ENCODE results near the gene CD58.

Gene CD58

GRCh38 chr1:116556289-116557006 lies 14.4 kb downstream of the CD58 start:
- peak; percentile 94 for ATAC-seq
- TF ChIP-seq TCF4 (CRISPR knock-in tag; IDR thresholded peaks at IDR 0.05; ENCODE audit: borderline replicate concordance) (no peak), ZFP3 (CRISPR knock-in tag; IDR thresholded peaks at IDR 0.05) (0 out of 2 replicates have a peak, but pooled peaks have one; percentile 37)

- ATAC-seq = no peak
- no peak for TF ChIP-seq TCF4 (CRISPR knock-in tag; IDR thresholded peaks at IDR 0.05; ENCODE audit: borderline replicate concordance)
- no peak for TF ChIP-seq ZNF565 (CRISPR knock-in tag; conservative IDR thresholded peaks at IDR 0.05; ENCODE audit: low read depth)
- TF ChIP-seq ZFP30 (CRISPR knock-in tag; IDR thresholded peaks at IDR 0.05) = no peak
- TF ChIP-seq ESRRG (CRISPR knock-in tag; IDR thresholded peaks at IDR 0.05) = no peak
- TF ChIP-seq ISL1 (CRISPR knock-in tag; IDR thresholded peaks at IDR 0.05) = no peak
- no peak for TF ChIP-seq SNAI2 (CRISPR knock-in tag; IDR thresholded peaks at IDR 0.05)
- TF ChIP-seq ZNF70 (CRISPR knock-in tag; IDR thresholded peaks at IDR 0.05) = no peak
- TF ChIP-seq OSR1 (CRISPR knock-in tag; IDR thresholded peaks at IDR 0.05) = no peak
- TF ChIP-seq, protein P1, sequence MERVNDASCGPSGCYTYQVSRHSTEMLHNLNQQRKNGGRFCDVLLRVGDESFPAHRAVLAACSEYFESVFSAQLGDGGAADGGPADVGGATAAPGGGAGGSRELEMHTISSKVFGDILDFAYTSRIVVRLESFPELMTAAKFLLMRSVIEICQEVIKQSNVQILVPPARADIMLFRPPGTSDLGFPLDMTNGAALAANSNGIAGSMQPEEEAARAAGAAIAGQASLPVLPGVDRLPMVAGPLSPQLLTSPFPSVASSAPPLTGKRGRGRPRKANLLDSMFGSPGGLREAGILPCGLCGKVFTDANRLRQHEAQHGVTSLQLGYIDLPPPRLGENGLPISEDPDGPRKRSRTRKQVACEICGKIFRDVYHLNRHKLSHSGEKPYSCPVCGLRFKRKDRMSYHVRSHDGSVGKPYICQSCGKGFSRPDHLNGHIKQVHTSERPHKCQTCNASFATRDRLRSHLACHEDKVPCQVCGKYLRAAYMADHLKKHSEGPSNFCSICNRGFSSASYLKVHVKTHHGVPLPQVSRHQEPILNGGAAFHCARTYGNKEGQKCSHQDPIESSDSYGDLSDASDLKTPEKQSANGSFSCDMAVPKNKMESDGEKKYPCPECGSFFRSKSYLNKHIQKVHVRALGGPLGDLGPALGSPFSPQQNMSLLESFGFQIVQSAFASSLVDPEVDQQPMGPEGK (CRISPR knock-in tag; IDR thresholded peaks at IDR 0.05; ENCODE audit: borderline replicate concordance) = no peak
- TF ChIP-seq PPARA (CRISPR knock-in tag; IDR thresholded peaks at IDR 0.05; ENCODE audit: borderline replicate concordance) = no peak
- TF ChIP-seq TSHZ2 (CRISPR knock-in tag; IDR thresholded peaks at IDR 0.05) = no peak
- no peak for TF ChIP-seq POU6F1 (CRISPR knock-in tag; IDR thresholded peaks at IDR 0.05; ENCODE audit: borderline replicate concordance, low read depth)
- TF ChIP-seq GLIS3 (CRISPR knock-in tag; IDR thresholded peaks at IDR 0.05) = no peak
These were observed 15.9 kb downstream of the CD58 start for GRCh38 chr1:116554924-116555323.

DNA sequence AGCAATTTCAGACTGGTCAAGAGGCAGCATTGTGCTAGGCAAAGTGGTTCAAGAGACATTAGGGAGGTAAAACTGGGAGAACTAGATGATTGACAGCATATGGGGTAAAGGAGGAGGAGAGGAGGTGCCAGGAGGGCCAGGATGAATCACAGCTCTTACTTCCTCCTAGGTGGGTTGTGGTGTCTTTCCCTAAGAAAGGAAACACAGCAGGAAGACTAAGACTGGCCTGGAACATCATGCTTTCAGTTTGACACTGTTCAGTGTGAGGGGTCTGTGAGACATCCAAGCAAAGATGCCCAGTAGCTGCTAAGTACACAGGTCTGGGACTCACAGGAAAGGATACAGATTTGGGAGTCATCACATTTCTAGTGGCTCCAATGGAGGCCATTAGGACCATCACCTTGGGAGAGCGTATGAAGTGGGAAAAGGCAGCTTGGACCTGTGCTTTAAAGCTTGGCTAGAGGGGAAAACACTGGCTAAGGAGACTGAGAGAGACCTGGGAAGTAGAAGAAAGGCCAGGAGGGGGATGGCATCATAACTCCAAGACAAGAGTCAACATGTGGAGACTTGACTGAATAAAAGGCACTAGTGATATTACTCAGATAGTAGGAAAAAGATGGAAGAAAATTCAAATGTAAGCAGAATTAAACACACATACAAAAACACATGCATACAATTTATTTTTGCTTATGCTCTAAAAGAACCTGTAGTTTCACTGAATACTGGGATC lies 17.3 kb downstream of the CD58 start:
- ATAC-seq = no peak; the same call in 2 of the 3 replicates
- TF ChIP-seq TSHZ2 (CRISPR knock-in tag; IDR thresholded peaks at IDR 0.05) = no peak
- TF ChIP-seq CSDC2 (CRISPR knock-in tag; IDR thresholded peaks at IDR 0.05) = no peak

DNA sequence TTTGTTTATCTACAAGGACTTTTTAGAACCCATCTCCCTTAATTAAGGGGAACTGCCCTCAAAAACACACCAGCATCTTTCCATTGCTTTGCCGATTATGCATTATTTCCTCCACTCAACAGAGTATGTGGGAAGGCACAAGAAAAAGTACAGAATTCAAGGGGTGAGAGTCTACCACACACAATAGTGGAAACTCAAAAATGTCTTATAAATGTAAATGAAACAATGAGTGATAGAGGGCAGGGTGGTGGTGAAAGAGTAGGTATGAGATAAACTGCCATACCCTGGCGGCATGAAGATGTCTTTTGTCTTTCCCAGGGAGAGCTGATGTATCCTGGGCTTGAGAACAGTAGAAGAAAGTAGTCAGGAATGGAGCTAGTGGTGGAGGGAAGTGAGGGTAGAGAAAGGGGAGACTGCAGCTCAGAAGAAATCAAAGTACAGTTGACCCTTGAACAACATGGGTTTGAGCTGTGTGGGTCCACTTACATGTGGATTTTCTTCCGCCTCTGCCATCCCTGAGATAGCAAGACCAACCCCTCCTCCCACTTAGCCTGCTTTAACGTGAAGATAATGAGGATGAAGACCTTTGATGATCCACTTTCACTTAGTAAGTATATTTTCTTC lies 24.4 kb downstream of the CD58 start:
- ATAC-seq = no peak
- TF ChIP-seq SNAI2 (CRISPR knock-in tag; IDR thresholded peaks at IDR 0.05) = no peak
- TF ChIP-seq TOX (CRISPR knock-in tag; IDR thresholded peaks at IDR 0.05; ENCODE audit: borderline replicate concordance) = no peak
- no peak for TF ChIP-seq ZNF565 (CRISPR knock-in tag; conservative IDR thresholded peaks at IDR 0.05; ENCODE audit: low read depth)
- no peak for TF ChIP-seq TSHZ2 (CRISPR knock-in tag; IDR thresholded peaks at IDR 0.05)
- TF ChIP-seq POU6F1 (CRISPR knock-in tag; IDR thresholded peaks at IDR 0.05; ENCODE audit: borderline replicate concordance, low read depth) = no peak
- no peak for TF ChIP-seq PPARA (CRISPR knock-in tag; IDR thresholded peaks at IDR 0.05; ENCODE audit: borderline replicate concordance)
- no peak for TF ChIP-seq TCF4 (CRISPR knock-in tag; IDR thresholded peaks at IDR 0.05; ENCODE audit: borderline replicate concordance)
- no peak for TF ChIP-seq ARNTL (CRISPR knock-in tag; IDR thresholded peaks at IDR 0.05; ENCODE audit: borderline replicate concordance, low read depth)
- no peak for TF ChIP-seq CSDC2 (CRISPR knock-in tag; IDR thresholded peaks at IDR 0.05)
- no peak for TF ChIP-seq ESRRG (CRISPR knock-in tag; IDR thresholded peaks at IDR 0.05)
- TF ChIP-seq ZNF8 (CRISPR knock-in tag; IDR thresholded peaks at IDR 0.05) = no peak
- TF ChIP-seq ZFP3 (CRISPR knock-in tag; IDR thresholded peaks at IDR 0.05) = no peak
